GM23338 (cell line): Measurements from ENCODE around the gene TULP1. TPM values are rescaled to one million over a fixed set of nuclear protein-coding genes. Genes with fewer than 3 reads are reported as not detected.

Source experiments
- ATAC-seq: fragments of 200-7000 bp; cut with Tn5 transposase; 3 replicates; pipeline ENCODE4 v1.9.1; 2020
- DNase-seq: peaks from one replicate; pipeline ENCODE4 v3.0.0-alpha.2; 2015; ENCODE audit warnings: low spot score
- H2AFZ ChIP-seq: fragments of 200-600 bp; sonication (generic); 2 replicates; pipeline ENCODE4 v1.8.0; 2016; ENCODE audit warnings: antibody characterized with exemption, mild to moderate bottlenecking, moderate library complexity
- H3F3A ChIP-seq: fragments of 200-600 bp; sonication (generic); replicated peaks from 2 replicates; pipeline ENCODE4 v1.8.0; 2017; ENCODE audit warnings: antibody characterized with exemption, mixed run types, low read depth
- H3K27ac ChIP-seq: fragments of 200-600 bp; sonication (generic); 2 replicates; pipeline ENCODE4 v1.6.1; 2016; ENCODE audit warnings: low read depth
- H3K27me3 ChIP-seq: fragments of 200-600 bp; sonication (generic); 2 replicates; pipeline ENCODE4 v1.8.0; 2016; ENCODE audit warnings: mild to moderate bottlenecking, mixed run types, moderate library complexity; ENCODE audit not compliant: insufficient read depth
- H3K36me3 ChIP-seq: fragments of 200-600 bp; sonication (generic); 2 replicates; pipeline ENCODE4 v1.8.0; 2016; ENCODE audit warnings: mild to moderate bottlenecking; ENCODE audit not compliant: insufficient read depth
- H3K4me1 ChIP-seq: fragments of 200-600 bp; sonication (generic); 2 replicates; pipeline ENCODE4 v1.8.0; 2016; ENCODE audit warnings: mild to moderate bottlenecking, moderate library complexity; ENCODE audit not compliant: insufficient read depth
- H3K4me2 ChIP-seq: fragments of 200-600 bp; sonication (generic); 2 replicates; pipeline ENCODE4 v1.7.1; 2017; ENCODE audit warnings: mixed run types
- H3K4me3 ChIP-seq: fragments of 200-600 bp; sonication (generic); 2 replicates; pipeline ENCODE4 v1.6.1; 2016; ENCODE audit warnings: mixed run types
- H3K79me2 ChIP-seq: fragments of 200-600 bp; sonication (generic); replicated peaks from 2 replicates; pipeline ENCODE4 v1.8.0; 2017; ENCODE audit warnings: mild to moderate bottlenecking; ENCODE audit not compliant: insufficient read depth
- H3K9me2 ChIP-seq: fragments of 200-600 bp; sonication (generic); 2 replicates; pipeline ENCODE4 v1.8.0; 2017; ENCODE audit not compliant: insufficient read depth
- H4K20me1 ChIP-seq: fragments of 200-600 bp; sonication (generic); replicated peaks from 2 replicates; pipeline ENCODE4 v1.8.0; 2017; ENCODE audit warnings: mild to moderate bottlenecking; ENCODE audit not compliant: insufficient read depth
- H3K27ac Mint-ChIP-seq: 2 replicates; pipeline ENCODE4 v1.8.0; 2020; ENCODE audit warnings: inconsistent platforms, mild to moderate bottlenecking, moderate library complexity, mixed read lengths
- H3K27me3 Mint-ChIP-seq: 3 replicates; pipeline ENCODE4 v1.8.0; 2022; ENCODE audit warnings: low read depth, mild to moderate bottlenecking, moderate library complexity, mixed read lengths, inconsistent platforms; ENCODE audit not compliant: insufficient read depth, poor library complexity
- H3K36me3 Mint-ChIP-seq: 3 replicates; pipeline ENCODE4 v1.8.0; 2021; ENCODE audit warnings: low read depth, mild to moderate bottlenecking, inconsistent platforms, moderate library complexity, mixed read lengths
- H3K4me1 Mint-ChIP-seq: 3 replicates; pipeline ENCODE4 v1.8.0; 2020; ENCODE audit warnings: mild to moderate bottlenecking, inconsistent platforms, mixed read lengths
- H3K4me3 Mint-ChIP-seq: 3 replicates; pipeline ENCODE4 v1.8.0; 2021; ENCODE audit warnings: moderate library complexity, mild to moderate bottlenecking, inconsistent platforms, mixed read lengths
- H3K9me3 Mint-ChIP-seq: 3 replicates; pipeline ENCODE4 v1.8.0; 2020; ENCODE audit warnings: moderate library complexity, mild to moderate bottlenecking, inconsistent platforms, mixed read lengths
- CREB1 ChIP-seq: fragments of 250-450 bp; sonication (Bioruptor Pico); IDR thresholded peaks from 2 replicates; pipeline ENCODE4 v1.5.0; 2020; ENCODE audit warnings: low read depth, mild to moderate bottlenecking, moderate library complexity
- ETS1 ChIP-seq: IDR thresholded peaks from 2 replicates; pipeline ENCODE4 v1.6.1; 2016; ENCODE audit warnings: antibody characterized with exemption
- EZH2phosphoT487 ChIP-seq: fragments of 200-600 bp; sonication (generic); IDR thresholded peaks from one replicate; pipeline ENCODE4 v1.8.1; 2018; ENCODE audit warnings: antibody characterized with exemption; ENCODE audit not compliant: unreplicated experiment
- JUNB ChIP-seq: IDR thresholded peaks from one replicate; pipeline ENCODE4 v1.6.1; 2016; ENCODE audit warnings: antibody characterized with exemption; ENCODE audit not compliant: unreplicated experiment
- POLR2AphosphoS5 ChIP-seq: IDR thresholded peaks from 2 replicates; pipeline ENCODE4 v1.6.1; 2016; ENCODE audit warnings: antibody characterized with exemption, low read depth
- REST ChIP-seq: IDR thresholded peaks from one replicate; pipeline ENCODE4 v1.6.1; 2018; ENCODE audit warnings: antibody characterized with exemption; ENCODE audit not compliant: unreplicated experiment
- STAT1 ChIP-seq: IDR thresholded peaks from one replicate; pipeline ENCODE4 v1.6.1; 2016; ENCODE audit warnings: antibody characterized with exemption; ENCODE audit not compliant: unreplicated experiment
- ZNF114 ChIP-seq: fragments of 250-450 bp; sonication (Bioruptor Pico); IDR thresholded peaks from 2 replicates; pipeline ENCODE4 v1.5.0; 2020; ENCODE audit warnings: mild to moderate bottlenecking, moderate library complexity
- polyA plus RNA-seq: library from polyadenylated mRNA; unstranded; fragments of >200 nt; fragmentation: Nextera tagmentation; extraction: Ambion mirVana; gene quantifications from 2 replicates; pipeline ENCODE4 v1.2.1, GENCODE V29; 2016
- total RNA-seq: library from RNA; depleted of rRNA; stranded (reverse); fragments of >200 nt; shearing (Covaris generic); gene quantifications from 2 replicates; pipeline ENCODE4 v1.2.3, GENCODE V29; 2014
- TF ChIP-seq, protein P1 (sequence below), 2 experiments: fragments of 200-600 bp in 1 of 2; sonication (generic) in 1 of 2; conservative IDR thresholded peaks; 2 replicates each; pipeline versions ENCODE4 v1.5.1 to v1.6.1; 2016 to 2017; ENCODE audit warnings: antibody characterized with exemption in 2 of 2, low read depth in 2 of 2, mild to moderate bottlenecking in 2 of 2, moderate library complexity in 1 of 2

TULP1 gene
- total and polyA plus RNA-seq, 2 experiments from 2014 or later = 3.0 to 3.8 TPM

DNA sequence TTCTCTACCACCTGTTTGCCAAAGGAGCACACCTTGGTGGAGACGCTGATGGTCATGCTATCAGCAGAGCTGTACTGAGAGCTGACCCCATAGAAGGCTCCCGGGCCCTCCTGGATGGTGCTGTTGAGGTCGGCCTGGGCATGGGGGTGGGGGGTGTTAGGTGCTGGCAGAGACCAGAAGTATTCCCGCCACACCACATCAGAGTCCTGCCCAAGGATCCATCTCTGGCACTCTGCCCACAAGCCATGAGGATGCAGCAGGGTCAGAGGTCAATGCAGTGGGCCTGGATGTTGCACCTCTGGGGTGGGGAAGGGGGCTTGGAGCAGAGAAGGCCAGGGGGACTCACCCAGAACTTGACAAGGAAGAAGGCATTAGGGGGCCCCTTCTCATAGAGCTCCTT, 37.1 kb downstream of the TULP1 start:
- peaks cover 14% of the 10 kb centered on the region for H3K4me1 ChIP-seq
- H2AFZ ChIP-seq = no peak overlapping the region
- H3K4me3 ChIP-seq = no peak overlapping the region
- no peak overlapping the region for H3K27ac ChIP-seq
- DNase-seq = no peak
- H3K79me2 ChIP-seq = peaks cover 9% of the 10 kb centered on the region
- peaks cover 40% of the 10 kb centered on the region for H3F3A ChIP-seq
- Mint-ChIP-seq H3K27ac (no peak overlapping the region; the same call in none of the 2 replicates), H3K4me3 (no peak overlapping the region), H3K9me3 (no peaks in the 10 kb centered on the region; the same call in 1 of the 3 replicates), H3K4me1 (peaks cover 35% of the 10 kb centered on the region), H3K27me3 (peaks cover 47% of the 10 kb centered on the region), H3K36me3 (peaks cover 64% of the 10 kb centered on the region)
- H3K27me3 ChIP-seq = no peaks in the 10 kb centered on the region
- peaks cover 23% of the 10 kb centered on the region for H4K20me1 ChIP-seq
- H3K9me2 ChIP-seq = no peaks in the 10 kb centered on the region
- TF ChIP-seq REST = no peak
- TF ChIP-seq JUNB = no peak
- TF ChIP-seq ZNF114 (CRISPR knock-in tag) = no peak
- TF ChIP-seq STAT1 = no peak
- TF ChIP-seq, protein P1, sequence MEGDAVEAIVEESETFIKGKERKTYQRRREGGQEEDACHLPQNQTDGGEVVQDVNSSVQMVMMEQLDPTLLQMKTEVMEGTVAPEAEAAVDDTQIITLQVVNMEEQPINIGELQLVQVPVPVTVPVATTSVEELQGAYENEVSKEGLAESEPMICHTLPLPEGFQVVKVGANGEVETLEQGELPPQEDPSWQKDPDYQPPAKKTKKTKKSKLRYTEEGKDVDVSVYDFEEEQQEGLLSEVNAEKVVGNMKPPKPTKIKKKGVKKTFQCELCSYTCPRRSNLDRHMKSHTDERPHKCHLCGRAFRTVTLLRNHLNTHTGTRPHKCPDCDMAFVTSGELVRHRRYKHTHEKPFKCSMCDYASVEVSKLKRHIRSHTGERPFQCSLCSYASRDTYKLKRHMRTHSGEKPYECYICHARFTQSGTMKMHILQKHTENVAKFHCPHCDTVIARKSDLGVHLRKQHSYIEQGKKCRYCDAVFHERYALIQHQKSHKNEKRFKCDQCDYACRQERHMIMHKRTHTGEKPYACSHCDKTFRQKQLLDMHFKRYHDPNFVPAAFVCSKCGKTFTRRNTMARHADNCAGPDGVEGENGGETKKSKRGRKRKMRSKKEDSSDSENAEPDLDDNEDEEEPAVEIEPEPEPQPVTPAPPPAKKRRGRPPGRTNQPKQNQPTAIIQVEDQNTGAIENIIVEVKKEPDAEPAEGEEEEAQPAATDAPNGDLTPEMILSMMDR (conservative IDR thresholded peaks at IDR 0.05; ENCODE audit: low read depth in 2 of 2) = no peak
- TF ChIP-seq POLR2AphosphoS5 = no peak
- no peak for TF ChIP-seq CREB1
- no peak for TF ChIP-seq EZH2phosphoT487
- H3K36me3 ChIP-seq = peaks cover 22% of the 10 kb centered on the region
- no peak overlapping the region for H3K4me2 ChIP-seq
- ATAC-seq = no peak

DNA sequence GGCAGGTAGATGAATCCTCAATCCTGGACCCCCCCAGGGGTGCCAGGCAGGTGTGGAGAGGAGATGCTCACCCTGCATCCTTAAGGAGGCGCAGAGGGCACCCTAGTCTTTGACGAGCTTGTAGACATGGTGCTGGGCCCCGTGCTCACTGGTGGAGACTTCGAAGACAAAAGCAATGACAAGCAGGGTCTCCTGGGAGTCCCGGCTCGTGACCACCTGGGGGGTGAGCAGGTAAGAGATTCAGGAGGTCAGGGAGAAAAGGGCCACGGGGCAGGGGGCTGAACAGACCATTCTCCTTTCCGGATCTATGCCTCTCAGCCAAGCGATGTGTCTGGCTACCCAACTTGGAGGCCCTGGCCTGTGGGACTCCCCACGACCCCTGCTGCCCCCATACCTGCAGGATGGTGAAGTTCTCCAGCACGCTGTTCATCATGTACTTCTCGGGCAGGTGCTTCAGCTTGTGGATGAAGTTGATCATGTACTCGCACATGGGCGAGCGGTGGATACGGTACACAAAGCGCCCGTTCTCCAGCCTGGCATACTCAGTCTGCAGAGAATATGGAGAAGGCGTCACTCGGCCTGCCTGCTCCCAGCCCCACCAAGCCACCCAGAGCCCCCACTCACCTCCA, 37.6 kb downstream of the TULP1 start:
- Mint-ChIP-seq H3K9me3 (no peaks in the 10 kb centered on the region; the same call in 1 of the 3 replicates), H3K4me1 (peaks cover 40% of the 10 kb centered on the region), H3K36me3 (peaks cover 69% of the 10 kb centered on the region), H3K4me3 (no peak overlapping the region), H3K27ac (peak overlapping the region; percentile 72; the same call in 1 of the 2 replicates), H3K27me3 (peaks cover 51% of the 10 kb centered on the region)
- H3K27me3 ChIP-seq = no peaks in the 10 kb centered on the region
- peaks cover 45% of the 10 kb centered on the region for H3F3A ChIP-seq
- H4K20me1 ChIP-seq = peaks cover 28% of the 10 kb centered on the region
- peaks cover 14% of the 10 kb centered on the region for H3K79me2 ChIP-seq
- H3K9me2 ChIP-seq = no peaks in the 10 kb centered on the region
- no peak overlapping the region for H3K4me3 ChIP-seq
- H2AFZ ChIP-seq = no peak overlapping the region
- H3K4me1 ChIP-seq = peaks cover 19% of the 10 kb centered on the region
- ATAC-seq = no peak
- TF ChIP-seq POLR2AphosphoS5 = no peak
- TF ChIP-seq, protein P1 (conservative IDR thresholded peaks at IDR 0.05; ENCODE audit: low read depth in 2 of 2) = no peak
- no peak for TF ChIP-seq ZNF114 (CRISPR knock-in tag)
- no peak for TF ChIP-seq STAT1
- no peak for TF ChIP-seq REST
- no peak for TF ChIP-seq ETS1
- no peak for DNase-seq
- peaks cover 27% of the 10 kb centered on the region for H3K36me3 ChIP-seq
- no peak overlapping the region for H3K4me2 ChIP-seq
- H3K27ac ChIP-seq = no peak overlapping the region
